ENCODE data around the gene NFE2.
A peak's percentile ranks its signal among the peaks of the same experiment; 100 is the strongest.
"Not testable (repeated sequence)": the region's sequence is repeated elsewhere in the genome, so short reads cannot be mapped to it uniquely, and the experiment has no call there.

Gene NFE2

DNA sequence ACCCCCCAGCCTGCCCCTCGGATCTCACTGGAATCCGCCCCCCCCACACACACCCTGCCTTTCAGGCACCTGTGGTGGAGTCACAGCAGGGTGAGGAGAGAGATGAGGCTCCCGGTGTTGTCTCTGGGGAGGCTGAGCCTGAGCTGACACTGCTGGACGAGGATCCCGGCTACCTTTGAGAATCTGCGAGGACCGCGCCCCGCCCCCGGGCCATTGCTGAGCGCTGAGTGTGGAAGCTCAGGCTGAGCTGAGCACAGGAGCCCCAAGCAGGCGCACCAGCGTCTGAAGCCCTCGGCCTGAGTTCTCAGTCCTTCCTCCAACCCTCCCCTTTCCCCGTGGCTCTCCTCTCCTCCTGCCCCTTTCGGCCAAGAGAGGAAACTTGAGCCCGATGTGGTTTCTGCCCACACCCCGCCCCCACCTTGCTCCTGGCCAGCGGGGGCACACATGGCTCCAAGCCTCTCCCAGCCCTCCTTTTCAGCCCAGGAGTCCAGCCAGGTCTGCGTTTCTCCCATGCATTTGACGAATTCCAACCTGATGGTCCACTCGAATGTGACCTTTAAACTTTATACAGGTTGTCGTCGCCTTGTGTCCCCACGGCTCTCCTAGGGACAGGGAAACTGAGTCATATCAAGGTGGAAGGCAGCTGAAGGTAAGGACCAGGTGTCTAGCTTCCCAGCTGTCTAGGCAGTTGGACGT, at the start of gene NFE2:
TSS of gene NFE2 (minus strand) at position 284 of the 696 bp plus-strand sequence. CDS start 5,767 bp downstream, outside the sequence.
- DNase-seq, result no peak

DNA sequence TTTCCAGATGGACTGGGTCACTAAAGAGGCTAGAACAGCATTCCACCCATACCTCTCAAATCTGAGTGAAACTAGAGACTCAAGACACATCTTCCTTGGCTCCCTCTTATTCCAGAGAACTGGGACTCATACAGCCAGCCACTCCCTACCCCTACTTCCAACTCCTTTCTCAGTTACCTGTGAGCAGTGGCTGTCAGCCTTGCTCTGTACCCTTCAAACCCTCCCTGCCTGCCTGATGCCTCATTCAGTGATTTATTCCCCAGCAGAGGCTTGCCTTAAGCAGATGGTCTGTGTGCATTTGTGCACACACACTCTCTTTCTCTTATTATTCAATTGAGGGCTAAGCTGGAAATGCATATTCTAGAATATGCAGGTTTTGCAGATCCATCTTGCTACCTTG, 48.9 kb upstream of the NFE2 start:
- no peak for DNase-seq

DNA sequence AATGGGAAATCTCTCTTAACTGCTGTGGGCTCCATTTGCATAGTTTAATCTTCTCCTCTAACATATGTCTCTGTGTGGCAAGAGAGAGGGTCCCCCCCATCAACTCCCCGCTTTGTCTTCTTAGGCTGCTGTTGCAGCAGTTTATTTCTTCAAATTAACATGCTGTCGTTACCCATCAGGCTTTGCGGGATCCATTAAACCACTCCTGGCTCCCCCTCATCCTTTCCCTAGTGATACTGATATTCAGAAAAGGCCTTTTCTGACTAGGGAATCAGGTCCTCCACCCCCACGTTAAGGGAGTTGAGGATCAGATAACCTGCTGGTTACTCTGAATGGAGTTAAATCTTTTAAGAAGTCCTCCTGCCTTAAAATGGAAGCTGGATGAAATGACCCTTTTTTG, 48.2 kb upstream of the NFE2 start:
- DNase-seq, result no peak

DNA sequence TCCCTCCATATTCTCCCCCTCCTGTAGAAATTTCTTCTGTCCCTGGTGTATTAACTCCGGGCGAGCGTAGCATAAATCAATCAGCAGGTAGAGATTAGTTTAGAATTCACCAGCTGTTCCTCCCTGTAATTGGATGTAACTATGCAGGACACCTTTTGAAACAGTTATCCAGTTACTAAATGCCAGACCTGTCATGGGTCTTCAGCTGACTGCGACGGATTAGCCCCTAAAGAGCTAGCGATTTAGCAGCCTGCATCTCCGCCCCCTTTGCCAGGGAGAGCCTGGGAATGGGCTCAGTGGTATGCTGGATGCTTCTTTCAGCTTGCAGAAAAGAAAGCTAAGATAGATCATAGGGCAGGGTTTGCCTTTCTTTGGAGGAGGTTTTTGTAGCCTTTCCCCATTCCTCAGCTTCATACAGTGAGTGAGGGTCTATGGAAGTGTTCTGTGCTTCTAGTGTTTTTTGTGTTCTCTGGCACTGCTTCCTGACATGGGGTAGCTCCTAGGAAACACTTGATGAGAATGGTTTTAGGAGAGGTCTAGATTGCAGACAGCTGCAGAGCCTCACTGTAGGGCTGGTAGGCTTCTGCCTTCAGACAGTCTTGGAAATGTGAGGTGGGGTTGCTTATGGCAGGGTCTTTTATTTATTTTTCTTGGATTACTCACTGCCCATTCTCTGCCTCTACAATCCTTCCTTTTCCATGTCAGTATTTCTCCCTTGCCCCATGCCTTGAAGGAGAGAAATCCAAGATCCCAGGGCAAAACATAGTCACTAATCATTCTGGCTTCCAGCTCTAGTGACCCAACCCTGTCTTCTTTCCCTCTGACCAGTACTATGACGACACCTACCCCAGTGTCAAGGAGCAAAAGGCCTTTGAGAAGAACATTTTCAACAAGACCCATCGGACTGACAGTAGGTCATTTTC, 40.8 kb upstream of the NFE2 start:
- DNase-seq, result no peak

DNA sequence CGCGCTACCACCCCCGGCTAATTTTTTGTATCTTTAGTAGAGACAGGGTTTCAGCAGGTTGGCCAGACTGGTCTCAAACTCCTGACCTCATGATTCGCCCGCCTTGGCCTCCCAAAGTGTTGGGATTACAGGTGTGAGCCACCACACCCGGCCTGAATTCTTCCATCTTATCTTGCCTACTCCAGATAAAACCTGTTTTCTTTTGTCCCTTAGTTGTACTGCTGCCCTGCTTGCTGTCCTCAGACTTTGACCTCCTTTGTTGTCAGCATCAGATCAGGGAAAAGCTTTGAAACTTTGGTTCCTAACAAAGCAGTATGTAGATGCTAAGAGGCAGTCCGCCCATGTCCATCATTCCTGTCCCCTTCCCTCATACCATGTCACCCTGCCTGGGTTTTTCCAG, 40.0 kb upstream of the NFE2 start:
- no peak for DNase-seq

DNA sequence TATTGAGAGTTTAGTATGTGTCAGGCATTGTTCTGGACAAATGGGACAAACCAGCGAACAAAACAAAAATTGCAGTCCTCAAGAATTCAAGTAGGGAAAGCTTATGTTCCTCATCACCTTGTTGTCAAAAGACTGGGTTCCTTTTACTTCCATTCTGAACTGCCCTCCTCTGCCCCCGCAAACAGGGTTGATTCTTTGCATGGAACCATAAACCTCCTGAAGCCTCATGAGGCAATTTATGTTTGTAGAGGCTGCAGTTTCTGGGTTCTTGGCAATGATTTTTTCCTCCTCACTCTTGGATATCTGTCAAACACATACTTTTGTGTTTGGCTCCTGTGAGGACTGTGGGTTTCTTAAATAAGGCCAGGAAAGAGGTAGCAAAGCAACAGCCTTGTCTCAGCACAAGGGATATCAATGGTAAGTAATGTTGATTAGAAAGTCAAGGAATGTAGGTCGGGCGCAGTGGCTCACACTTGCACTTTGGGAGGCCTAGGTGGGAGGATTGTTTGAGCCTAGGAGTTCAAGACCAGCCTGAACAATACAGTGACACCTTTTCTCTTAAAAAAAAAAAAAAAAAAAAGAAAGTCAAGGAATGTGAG, 38.0 kb upstream of the NFE2 start:
- DNase-seq, result no peak

DNA sequence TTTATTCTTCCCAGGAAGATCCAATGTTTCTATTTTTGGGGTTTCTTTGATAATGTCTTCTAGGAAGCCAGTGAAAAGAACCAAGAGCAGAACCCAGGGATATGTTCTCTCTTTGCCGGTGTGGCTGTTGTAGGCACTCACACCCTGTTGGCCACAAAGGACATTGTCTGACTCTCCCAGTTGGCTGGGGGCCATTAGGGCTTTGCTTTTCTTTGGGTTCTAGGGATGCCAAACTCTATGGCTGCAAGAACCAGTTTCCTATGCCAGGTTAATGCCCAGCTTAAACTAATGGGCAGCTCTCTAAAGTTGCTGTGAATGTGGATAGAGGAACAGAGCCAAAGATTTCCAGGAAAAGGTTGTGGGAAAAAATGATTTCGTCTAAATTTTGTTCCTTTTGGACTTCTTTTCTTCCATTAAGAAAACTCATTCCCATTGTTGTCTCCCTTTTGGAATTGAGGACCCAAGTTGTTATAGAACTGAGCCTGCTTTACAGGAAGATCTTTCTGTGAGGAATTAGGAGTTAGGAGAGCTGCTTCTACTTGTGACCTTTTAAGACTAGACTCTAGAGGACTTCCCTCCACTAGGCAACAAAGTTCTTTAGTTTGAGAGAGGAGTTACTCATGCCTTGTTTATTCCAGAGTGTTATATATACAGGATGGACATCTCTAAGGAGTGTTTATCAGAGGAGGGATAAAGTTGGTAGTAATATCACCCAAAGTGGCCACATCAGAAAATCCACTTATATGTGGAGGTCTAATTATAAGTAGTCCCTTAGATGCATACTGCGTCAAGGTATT, 37.2 kb upstream of the NFE2 start:
- DNase-seq, result no peak

DNA sequence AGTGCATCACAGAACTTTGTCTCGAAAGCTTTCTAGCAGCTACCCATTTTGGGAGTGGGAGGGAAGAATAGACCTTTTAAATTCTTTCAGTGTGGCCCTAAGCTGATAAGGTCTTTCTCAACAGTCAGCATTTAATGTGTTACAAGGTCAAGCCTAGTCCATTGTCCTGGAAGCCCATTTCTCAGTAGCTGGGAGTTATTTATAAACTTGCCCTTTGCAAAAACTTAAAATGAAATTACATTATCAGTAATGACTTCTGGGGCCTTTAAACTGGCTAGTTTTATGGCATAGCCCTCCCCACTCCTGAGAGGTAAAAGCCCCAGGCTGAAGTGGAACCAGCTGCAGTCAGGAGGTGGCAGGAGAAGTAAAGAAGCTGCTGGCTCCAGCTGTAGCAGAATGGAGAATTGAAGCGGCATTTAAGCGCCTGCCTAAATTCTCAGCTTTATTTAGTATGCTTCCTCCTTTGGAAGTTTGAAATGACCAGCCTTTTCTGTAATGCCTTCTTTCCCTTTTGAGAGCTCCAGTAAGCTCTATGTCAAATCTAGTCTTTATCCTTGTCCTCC, 36.5 kb upstream of the NFE2 start:
- DNase-seq, result no peak

DNA sequence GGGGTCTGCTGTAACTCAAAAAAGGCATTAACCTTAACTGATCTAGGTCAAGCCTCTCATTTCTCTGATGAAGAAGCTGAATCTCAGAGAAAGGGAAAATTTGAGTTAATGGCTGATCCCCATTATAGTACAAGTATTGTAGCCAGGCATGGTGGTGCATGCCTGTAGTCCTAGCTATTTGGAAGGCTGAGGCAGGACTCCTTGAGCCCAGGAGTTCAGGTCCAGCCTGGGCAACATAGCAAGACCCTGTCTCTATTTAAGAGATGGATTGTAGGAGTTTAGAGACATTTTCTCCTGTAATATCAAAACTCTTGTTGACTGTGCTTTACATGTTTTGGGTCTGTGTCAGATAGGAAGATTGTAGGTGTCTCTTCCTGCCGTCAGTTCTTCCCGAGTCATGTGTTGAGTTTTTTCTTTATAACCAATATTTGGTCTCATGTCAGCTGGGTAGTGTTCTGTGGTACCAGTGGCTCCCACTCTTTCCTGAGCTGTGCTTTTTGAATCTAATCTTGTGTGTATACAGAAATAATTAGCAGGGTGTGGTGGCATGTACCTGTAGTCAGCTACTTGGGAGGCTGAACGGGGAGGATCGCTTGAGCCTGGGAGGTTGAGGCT, 32.7 kb upstream of the NFE2 start:
- DNase-seq, result no peak

DNA sequence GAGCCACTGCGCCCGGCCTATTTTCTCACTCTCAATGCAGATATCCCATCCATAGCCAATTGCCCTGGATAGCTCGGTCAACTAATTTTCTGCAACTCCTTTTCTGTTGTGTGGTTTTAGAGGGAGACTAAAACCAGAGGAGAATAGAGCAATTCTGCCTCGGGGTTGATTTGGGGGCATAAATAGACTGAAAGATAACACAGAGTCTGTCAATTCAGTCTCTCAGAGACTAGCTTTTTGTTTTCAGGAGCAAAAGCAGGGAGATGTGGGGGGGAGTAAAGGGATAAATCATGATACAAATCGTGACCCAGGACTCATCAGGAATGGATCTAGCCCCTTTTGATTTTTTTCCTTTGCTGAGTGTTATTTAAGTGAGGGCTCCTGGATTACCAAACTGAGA, 30.6 kb upstream of the NFE2 start:
- DNase-seq, result no peak

DNA sequence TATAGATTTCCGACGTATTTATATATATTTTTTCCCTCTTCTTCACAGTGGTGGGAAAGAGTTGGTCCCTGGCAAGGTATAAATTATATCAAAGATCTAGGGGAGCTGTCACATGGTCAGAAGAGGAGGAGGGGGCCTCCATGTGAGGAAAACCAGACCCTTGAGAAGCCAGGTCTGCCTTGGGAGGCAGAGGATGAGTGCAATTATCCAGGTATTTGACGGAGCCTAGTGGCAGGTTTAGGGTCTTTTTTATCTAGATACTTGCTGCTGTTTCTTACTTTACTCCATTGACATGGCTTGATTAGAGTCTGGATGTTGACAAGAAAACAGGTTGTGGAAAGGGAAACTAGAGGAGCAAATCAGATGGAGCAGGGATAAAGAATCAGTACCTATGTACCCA, 29.6 kb upstream of the NFE2 start:
- no peak for DNase-seq

DNA sequence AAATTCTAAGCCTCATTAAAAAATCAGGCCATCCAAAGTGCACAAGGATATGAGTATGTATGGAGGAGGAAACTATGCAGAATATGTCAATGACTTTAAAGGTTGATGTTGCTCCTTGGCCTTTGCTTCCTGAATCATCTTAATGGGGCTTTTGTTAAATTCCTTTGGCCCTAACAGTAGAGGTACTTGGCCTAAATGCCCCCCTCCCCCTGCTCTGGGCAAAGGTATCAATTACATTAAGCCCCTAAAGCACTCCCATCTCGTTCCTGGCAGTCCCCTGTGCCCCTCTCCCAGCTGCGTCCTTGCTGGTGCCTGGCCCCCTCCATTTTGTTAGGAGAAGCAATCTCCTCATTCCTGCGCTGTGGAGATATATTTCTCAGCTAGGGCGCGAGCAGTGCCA, 28.9 kb upstream of the NFE2 start:
- DNase-seq, result no peak

DNA sequence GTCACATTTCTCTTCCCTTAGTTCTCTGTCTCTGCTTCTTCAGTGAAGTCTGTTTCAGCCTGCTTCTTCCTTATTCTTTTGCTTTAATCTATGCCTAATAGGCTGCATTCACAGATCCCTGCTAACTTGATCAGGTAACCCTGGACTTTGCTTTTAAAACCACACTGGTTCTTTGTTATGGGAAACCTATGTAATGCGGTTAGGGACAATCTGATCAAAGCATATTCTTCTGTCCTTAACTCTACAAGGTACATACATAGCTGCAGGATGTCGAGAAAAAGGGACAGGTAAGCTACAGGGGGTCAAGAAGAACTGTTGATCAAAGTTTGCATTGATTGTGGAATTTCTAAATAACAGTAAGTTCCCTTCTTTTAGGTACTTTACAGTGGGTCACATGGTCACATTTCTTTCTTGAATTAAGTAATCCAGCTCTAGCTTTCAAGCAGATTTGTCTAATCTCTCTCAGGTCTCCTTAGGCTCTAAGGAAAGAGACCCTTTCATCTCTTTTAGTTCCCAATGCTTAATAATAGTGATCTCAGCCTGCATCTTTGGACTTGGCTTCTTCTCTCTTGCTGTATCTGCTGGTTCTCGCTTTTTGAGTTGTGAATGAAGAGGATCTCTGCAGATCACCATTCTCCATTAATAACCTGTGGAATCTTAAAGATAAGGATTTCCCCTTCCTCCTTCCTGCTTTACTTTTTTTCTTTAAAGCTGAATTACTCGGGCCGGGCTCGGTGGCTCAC, 28.0 kb upstream of the NFE2 start:
- no peak for DNase-seq

DNA sequence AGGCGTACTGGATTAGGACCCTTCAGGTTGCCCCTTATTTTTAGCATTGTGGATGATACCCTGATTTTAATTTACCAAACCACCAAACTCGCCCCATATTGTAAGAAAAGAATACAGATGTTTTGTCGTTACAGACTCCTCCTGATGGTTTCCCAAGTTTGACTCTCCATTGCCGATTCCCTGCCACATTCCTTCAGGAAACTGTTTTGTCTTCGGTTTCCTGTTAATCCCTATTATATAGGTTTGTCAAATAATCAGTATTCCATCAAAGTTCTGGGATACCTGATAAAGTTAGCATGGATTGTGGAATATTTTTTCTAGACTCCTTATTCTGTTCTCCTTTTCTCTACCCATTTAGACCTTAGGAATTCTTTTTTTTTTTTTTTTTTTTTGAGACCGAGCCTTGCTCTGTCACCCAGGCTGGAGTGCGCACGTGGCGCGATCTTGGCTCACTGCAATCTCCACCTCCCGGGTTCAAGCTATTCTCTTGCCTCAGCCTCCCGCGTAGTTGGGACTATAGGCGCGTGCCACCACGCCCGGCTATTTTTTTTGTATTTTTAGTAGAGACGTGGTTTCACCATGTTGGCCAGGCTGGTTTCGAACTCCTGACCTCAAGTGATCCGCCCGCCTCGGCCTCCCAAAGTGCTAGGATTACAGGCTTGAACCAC, 24.8 kb upstream of the NFE2 start:
- DNase-seq, result not testable (repeated sequence)

DNA sequence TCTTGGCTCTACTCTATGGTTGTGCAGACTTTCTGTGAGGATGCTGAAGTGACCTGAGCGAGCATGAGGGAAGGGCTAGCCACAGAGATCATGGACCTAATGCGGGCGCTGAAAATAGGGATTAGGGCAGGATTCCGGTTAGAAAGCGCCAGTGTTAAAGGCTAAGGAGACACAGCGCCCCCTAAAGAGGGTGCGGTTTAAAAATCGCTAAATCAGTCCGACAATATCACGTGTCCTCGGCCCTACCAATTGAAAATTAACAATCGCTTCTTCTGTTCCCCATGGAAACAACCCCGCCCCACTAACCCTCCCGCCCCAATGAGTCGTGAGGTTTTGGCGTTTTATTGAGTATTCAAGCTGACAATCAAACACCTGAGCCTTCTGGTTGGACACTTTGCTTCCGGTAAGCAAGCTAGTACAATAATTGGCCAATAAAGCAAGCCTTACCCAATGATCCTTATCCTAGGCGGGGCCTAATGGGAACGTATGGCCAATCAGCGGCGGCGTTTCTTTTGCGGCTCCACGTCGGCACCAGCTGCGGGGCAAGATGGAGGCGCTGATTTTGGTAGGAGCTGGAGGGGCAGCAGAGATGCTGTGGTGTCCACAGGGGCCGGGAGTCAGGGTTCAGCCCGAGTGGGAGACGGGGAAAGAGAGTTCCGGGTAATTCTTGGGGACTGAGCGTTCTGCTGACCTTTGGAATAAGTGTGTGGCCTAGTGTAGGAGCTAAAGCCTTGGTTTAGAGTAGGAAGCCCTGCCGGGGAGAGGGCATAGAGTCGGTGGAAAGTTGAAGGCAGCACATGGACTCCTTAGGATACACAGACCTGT, 24.0 kb upstream of the NFE2 start, which contains the start of gene COPZ1:
TSS of gene COPZ1 (plus strand) at position 515 of the 825 bp plus-strand sequence. CDS start at position 548, 33 bp downstream.
- DNase-seq, result peak; percentile 98 to 99

DNA sequence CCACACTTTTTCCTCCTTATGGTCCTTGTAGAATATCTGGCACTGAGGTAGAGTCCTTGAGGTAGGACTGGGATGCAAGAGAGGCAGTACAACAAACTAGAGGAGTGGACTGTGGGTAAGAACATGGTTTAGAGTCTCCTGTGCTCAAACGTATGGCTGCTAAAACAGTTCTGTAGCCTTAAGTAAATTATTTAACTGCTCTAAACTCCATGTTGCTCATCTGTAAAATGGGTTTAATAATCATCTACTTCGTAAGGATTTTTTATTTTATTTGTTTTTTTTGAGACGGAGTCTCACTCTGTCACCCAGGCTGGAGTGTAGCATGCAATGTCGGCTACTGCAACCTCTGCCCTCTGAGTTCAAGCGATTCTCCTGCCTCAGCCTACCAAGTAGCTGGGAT, 20.5 kb upstream of the NFE2 start:
- DNase-seq, result no peak

DNA sequence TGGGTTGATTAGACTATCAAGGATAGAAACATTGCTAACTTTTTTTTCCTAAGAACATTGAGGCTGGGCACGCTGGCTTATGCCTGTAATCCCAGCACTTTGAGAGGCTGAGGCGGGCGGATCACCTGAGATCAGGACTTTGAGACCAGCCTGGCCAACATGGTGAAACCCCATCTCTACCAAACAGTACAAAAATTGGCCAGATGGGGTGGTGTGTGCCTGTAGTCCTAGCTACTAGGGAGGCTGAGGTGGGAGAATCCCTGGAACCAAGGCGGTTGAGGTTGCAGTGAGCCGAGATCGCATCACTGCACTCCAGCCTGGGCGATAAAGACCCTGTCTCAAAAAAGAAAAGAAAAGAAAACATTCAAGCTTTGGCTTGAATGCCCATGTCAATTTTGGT, 11.5 kb upstream of the NFE2 start:
- not testable (repeated sequence) for DNase-seq

DNA sequence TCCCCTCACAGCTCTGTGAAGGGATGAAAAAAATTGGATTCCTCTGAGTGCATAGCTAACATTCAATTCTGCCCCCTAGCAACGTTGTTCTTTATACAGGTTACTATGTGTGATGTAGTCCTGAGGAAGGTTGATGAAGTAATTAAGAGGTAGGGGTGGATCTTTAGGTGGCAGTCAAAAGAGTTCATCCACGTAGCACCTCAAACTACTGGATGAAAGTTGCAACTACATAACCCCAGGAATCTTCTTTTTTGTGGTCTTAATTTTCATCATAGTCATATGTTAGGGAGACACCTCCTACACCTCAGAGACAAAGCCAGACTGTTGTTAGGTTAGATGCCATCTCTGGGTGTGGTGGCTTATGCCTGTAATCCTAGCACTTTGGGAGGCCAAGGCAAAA, 10.2 kb upstream of the NFE2 start:
- no peak for DNase-seq

DNA sequence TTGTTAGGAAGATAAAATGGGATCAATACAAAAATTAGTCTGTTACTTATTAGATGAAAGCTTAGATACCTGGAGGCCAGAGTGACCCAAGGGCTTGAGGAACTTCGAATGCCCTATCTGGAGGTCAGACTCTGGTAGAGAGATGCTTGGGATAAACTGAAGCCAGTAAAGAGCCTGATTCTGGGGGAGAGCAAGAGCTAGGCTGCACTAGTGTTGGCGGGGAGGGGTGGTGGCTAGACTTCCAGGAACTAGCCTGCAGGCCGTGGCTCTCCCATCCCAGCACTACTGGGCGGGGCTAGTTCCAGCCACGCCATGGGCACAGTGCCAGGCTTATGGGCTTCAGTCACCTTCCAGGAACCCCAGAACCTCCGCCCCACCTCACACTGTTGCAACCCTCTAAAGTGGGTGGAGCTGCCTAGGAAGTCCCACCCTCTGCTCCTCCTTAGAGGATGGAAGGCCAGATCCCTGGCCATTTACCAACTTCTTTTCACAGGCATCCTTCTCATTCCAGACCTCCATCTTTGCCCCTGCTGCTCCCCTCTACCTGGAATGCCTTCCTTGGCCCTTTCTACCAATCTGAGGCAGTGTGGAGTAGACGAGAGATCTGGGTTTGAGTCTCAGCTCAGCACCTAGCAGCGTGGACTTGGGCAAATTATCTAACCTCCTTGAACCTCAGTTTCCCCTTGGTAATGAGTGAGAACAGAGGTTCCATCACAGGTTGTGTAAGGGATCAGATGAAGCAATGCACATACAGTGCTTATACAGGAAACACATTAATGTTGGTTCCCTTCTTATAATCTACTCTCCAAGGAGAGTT, 6.3 kb upstream of the NFE2 start:
- DNase-seq, result no peak

All from NCI-H446 (cell line).